Rectal smooth muscle tissue (tissue), 1 donor: ENCODE results near the gene MATN3.

Source experiments
- H3K27ac ChIP-seq: one replicate; pipeline ENCODE4 v1.7.0; 2013; ENCODE audit warnings: low read depth, low read length, inconsistent platforms
- H3K27me3 ChIP-seq: one replicate; pipeline ENCODE4 v1.7.0; 2013; ENCODE audit warnings: low read length; ENCODE audit not compliant: control insufficient read depth, insufficient read depth
- H3K36me3 ChIP-seq: one replicate; pipeline ENCODE4 v1.7.0; 2013; ENCODE audit warnings: low read length; ENCODE audit not compliant: control insufficient read depth, insufficient read depth
- H3K4me1 ChIP-seq: one replicate; pipeline ENCODE4 v1.7.0; 2013; ENCODE audit warnings: low read length; ENCODE audit not compliant: control insufficient read depth, insufficient read depth
- H3K4me3 ChIP-seq: one replicate; pipeline ENCODE4 v1.7.0; 2013; ENCODE audit warnings: low read length
- H3K9ac ChIP-seq: one replicate; pipeline ENCODE4 v1.7.0; 2013; ENCODE audit warnings: low read length

MATN3 gene

GRCh38 chr2:20011276-20012031 lies 1.0 kb downstream of the MATN3 start:
- Histone ChIP-seq H3K9ac (no peak overlapping the region), H3K36me3 (no peaks in the 10 kb centered on the region), H3K4me3 (no peak overlapping the region), H3K27ac (no peak overlapping the region), H3K27me3 (no peaks in the 10 kb centered on the region), H3K4me1 (no peaks in the 10 kb centered on the region)

- H3K4me3 ChIP-seq, result no peak overlapping the region
- no peak overlapping the region for H3K27ac ChIP-seq
- H3K36me3 ChIP-seq, result no peaks in the 10 kb centered on the region
- no peak overlapping the region for H3K9ac ChIP-seq
- H3K4me1 ChIP-seq, result no peaks in the 10 kb centered on the region
- H3K27me3 ChIP-seq, result no peaks in the 10 kb centered on the region
Measured at GRCh38 chr2:20008703-20009102, 3.8 kb downstream of the MATN3 start.

- H3K4me1 ChIP-seq, result no peaks in the 10 kb centered on the region
- no peaks in the 10 kb centered on the region for H3K27me3 ChIP-seq
- no peak overlapping the region for H3K27ac ChIP-seq
- no peak overlapping the region for H3K4me3 ChIP-seq
- no peak overlapping the region for H3K9ac ChIP-seq
- no peaks in the 10 kb centered on the region for H3K36me3 ChIP-seq
Measured at GRCh38 chr2:20005891-20006470, 6.5 kb downstream of the MATN3 start.

GRCh38 chr2:20005067-20005627 lies 7.3 kb downstream of the MATN3 start:
- H3K4me3 ChIP-seq, result no peak overlapping the region
- H3K27ac ChIP-seq, result no peak overlapping the region
- H3K36me3 ChIP-seq, result no peaks in the 10 kb centered on the region
- H3K4me1 ChIP-seq, result no peaks in the 10 kb centered on the region
- H3K9ac ChIP-seq, result no peak overlapping the region
- H3K27me3 ChIP-seq, result no peaks in the 10 kb centered on the region

GRCh38 chr2:20001361-20001863 lies 11.1 kb downstream of the MATN3 start:
- no peak overlapping the region for H3K27ac ChIP-seq
- no peak overlapping the region for H3K9ac ChIP-seq
- H3K36me3 ChIP-seq, result no peaks in the 10 kb centered on the region

GRCh38 chr2:19993731-19994130 lies 18.7 kb downstream of the MATN3 start:
- Histone ChIP-seq H3K27me3 (no peaks in the 10 kb centered on the region), H3K4me3 (no peak overlapping the region), H3K4me1 (no peaks in the 10 kb centered on the region), H3K9ac (no peak overlapping the region), H3K36me3 (no peaks in the 10 kb centered on the region), H3K27ac (no peak overlapping the region)

More at GRCh38 chr2:20001361-20001863, 11.1 kb downstream of the MATN3 start:
- H3K4me3 ChIP-seq, result no peak overlapping the region
- no peaks in the 10 kb centered on the region for H3K27me3 ChIP-seq
- H3K4me1 ChIP-seq, result no peaks in the 10 kb centered on the region

- no peaks in the 10 kb centered on the region for H3K4me1 ChIP-seq
- no peak overlapping the region for H3K9ac ChIP-seq
- H3K27me3 ChIP-seq, result no peaks in the 10 kb centered on the region
- no peak overlapping the region for H3K4me3 ChIP-seq
- no peaks in the 10 kb centered on the region for H3K36me3 ChIP-seq
- no peak overlapping the region for H3K27ac ChIP-seq
Measured at GRCh38 chr2:19991895-19992294, 20.6 kb downstream of the MATN3 start.

GRCh38 chr2:19990416-19990728 lies 22.1 kb downstream of the MATN3 start:
- peak overlapping the region; percentile 63 for H3K27ac ChIP-seq
- H3K27me3 ChIP-seq, result no peaks in the 10 kb centered on the region
- no peak overlapping the region for H3K9ac ChIP-seq
- no peaks in the 10 kb centered on the region for H3K36me3 ChIP-seq
- H3K4me3 ChIP-seq, result peak overlapping the region; percentile 97
- H3K4me1 ChIP-seq, result no peaks in the 10 kb centered on the region

- Histone ChIP-seq H3K27ac (peak within 1 kb of the TSS; percentile 63), H3K4me3 (peak within 1 kb of the TSS; percentile 97), H3K36me3 (no peaks in the 10 kb centered on the region), H3K4me1 (no peaks in the 10 kb centered on the region), H3K27me3 (no peaks in the 10 kb centered on the region), H3K9ac (no peak within 1 kb of the TSS)
Measured at GRCh38 chr2:19989667-19990415, 22.6 kb downstream of the MATN3 start, which contains the start of gene WDR35. TSS of gene WDR35 (minus strand) at chr2:19990105. CDS start at chr2:19990015, 90 bp downstream.

GRCh38 chr2:19989342-19989666 lies 23.2 kb downstream of the MATN3 start:
- no peaks in the 10 kb centered on the region for H3K36me3 ChIP-seq
- no peak overlapping the region for H3K27ac ChIP-seq
- peak overlapping the region; percentile 97 for H3K4me3 ChIP-seq
- no peaks in the 10 kb centered on the region for H3K27me3 ChIP-seq
- H3K4me1 ChIP-seq, result no peaks in the 10 kb centered on the region
- no peak overlapping the region for H3K9ac ChIP-seq

GRCh38 chr2:19988600-19988999 lies 23.9 kb downstream of the MATN3 start:
- no peaks in the 10 kb centered on the region for H3K36me3 ChIP-seq
- H3K27me3 ChIP-seq, result no peaks in the 10 kb centered on the region
- H3K4me1 ChIP-seq, result no peaks in the 10 kb centered on the region
- H3K9ac ChIP-seq, result no peak overlapping the region
- no peak overlapping the region for H3K27ac ChIP-seq
- no peak overlapping the region for H3K4me3 ChIP-seq

GRCh38 chr2:19987936-19988335 lies 24.5 kb downstream of the MATN3 start:
- Histone ChIP-seq H3K4me1 (no peaks in the 10 kb centered on the region), H3K9ac (no peak overlapping the region), H3K27ac (no peak overlapping the region), H3K36me3 (no peaks in the 10 kb centered on the region), H3K4me3 (no peak overlapping the region), H3K27me3 (no peaks in the 10 kb centered on the region)
